Fibroblast of peridontal ligament (primary cell): ENCODE results near the gene EIF3D.
"Not testable (repeated sequence)": the region's sequence is repeated elsewhere in the genome, so short reads cannot be mapped to it uniquely, and the experiment has no call there.

ENCODE experiments used
- DNase-seq: peaks from one replicate; pipeline ENCODE4 v3.0.0-alpha.2; 2010; ENCODE audit errors: extremely low read depth

The EIF3D gene

DNA sequence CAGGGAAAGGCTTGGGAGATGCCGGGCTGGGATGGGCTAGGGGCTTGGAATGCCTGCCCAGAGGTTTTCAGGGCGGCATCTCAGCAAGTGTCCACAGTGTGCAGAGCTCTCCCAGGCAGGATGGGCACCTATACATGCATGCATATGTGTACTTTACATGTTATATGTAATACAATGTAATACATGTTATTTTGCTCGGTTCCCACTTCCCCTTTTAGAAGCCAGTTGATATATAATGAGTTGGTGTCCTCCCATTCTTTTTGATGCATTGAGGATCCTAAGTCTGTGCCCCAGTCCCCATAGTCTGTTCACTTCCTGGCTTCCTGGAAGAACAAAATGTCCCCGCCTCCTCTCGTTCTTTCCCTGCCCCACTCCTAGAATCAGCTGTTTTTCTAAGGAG, 20.1 kb upstream of the EIF3D start:
- no peak for DNase-seq

DNA sequence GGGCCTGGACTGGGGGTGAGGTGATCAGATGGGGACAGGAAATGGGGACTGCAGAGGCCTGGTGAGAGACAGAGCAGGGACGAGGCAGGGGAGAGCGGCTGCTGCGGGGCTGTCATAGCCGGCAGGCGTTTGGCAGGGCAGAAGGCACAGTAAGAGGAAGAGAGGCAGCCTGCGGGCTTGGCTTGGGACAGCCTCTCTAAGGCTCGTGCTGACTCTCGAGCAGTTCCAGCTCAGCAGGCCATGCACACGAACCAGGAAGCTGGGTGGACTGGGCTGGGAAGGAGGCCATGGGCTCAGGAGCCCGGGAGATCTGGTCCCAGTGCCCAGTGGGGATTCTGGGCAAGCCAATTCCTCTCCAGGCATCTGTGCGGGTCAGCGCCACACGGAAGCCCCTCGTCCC, 19.6 kb upstream of the EIF3D start:
- DNase-seq = no peak

DNA sequence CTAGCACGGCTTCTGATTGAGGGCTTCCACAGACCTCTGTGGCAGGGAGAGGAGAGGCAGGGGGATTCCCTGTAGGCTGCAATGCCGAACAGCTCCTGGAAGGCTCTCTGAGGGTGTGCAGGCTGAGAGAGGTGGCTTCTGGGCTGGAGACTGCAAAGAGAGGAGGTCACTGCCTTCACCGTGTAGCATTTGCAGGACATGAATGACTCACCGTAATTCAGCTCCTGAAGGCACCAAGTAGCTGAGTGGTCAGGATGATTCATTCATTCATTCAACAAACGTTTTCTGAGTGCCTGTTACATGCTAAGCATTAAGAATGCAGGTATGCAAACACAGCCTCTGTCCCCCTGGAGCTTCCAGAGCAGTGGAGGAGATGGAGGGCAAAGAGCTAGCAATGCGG, 18.0 kb upstream of the EIF3D start:
- DNase-seq = peak; percentile 45

DNA sequence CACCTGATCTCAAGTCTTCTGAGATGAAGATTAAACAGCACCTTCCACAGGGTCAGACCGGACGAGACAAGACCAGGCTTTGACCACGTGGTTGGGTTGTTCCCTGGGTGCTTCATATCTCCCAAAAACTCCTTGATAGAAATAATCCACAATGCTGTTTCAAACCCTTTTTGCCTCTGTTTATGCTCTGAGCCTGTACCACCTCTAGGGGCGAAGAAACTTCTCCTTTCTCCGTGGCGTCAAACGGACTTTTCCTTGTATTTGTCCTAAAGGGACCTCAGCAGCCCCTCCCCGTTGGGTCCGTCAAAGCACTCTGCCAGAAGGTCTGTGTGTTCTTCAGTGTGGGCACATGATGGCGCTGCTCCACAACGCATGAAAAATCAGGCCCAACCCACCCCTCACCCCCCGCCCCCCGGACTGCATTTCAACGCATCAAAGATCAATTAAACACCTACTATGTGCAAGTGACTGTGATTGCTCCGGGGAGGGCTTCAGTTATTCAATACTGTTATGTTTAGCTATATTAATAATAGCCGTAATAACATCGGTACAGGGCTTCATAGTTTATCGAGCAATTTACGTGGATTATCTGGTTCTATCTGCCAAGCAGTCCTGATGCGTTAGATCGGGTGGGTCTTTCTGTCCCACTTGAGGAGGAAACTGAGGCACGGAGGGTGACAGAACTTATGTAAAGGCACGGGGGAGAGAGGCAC, 17.3 kb upstream of the EIF3D start:
- peak; percentile 54 for DNase-seq

DNA sequence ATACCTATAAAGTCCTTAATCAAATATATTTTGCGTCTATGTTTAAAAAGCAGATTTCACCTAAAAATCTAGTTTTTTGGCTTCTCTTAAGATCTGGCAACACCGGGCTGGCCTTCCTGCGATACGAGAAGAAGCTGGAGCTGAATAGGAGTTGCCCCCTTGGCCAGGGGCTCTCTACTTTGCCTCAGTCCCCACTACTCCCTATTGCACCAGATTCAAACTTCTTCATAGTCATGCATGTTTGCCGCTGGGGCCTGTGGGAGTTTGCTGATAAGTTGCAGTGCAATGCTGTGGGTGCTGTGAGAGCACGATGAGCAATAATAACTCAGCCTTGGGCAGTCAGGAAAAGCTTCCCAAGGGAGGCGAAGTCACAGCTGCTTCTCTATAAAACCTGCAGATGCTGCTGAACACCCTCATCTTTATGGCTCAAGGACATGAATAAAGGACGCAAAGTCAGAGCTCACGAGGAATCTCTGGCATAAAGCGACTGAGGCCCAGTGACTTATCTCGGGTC, 15.2 kb upstream of the EIF3D start:
- peak; percentile 50 for DNase-seq

DNA sequence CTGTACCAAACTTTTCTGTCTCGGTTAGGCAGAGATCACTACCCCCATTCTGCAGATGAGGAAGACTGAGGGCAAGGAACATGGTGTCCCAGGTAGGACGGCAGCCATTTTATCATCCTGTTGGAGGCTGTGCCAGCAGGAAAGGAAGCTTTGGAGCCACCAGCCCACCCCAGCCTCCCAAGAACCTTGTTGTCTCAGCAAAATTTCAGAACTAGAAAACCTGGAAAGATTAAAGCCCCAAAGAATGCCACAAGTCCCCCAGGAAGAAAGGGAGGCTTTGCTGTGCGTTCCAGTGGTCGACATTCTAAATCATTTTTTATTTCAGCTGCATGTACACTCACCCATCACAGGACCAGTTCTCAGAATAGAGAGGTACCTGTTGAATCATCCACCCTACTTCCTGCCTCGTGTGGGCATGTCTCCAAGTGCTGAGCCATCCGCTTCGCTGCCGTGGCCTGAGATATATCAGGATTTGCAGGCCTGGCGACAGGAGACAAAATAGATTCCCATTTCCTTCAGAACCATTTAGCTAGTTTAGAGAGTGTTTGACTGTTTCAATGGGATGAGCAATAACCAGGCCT, 13.0 kb upstream of the EIF3D start:
- peak; percentile 60 for DNase-seq

DNA sequence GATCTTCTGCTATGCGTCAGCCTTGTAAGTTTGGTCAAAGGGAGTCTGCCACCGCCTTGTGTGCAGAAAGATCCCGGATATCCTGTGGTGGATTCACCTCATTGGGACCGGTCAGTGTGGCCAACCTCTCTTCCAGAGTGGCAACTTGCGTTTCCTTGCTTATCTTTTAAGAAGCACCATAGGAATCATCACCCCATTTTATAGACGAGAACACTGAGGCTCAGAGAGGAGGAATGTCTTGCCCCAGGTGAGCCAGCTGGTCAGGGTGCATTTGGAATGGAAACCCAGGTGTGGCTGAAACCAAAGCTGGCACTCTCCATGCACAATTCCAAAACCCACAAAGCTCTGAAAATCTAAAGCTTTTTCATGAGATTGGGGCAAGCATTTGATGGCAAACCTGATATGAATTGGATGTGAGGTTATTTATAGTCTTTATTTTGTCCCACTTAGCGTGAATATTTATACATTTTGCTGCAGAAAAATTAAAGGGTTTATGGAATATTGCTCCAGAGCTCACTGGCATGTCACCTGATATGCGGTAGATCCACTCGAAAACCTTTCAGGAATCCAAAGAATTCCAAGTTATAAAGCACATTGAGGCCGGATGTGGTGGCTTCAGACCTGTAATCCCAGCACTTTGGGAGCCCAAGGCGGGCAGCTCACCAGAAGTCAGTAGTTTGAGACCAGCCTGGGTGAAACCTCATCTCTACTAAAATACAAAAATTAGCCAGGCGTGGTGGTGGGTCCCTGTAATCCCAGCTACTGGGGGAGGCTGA, 12.1 kb upstream of the EIF3D start:
- DNase-seq = no peak

DNA sequence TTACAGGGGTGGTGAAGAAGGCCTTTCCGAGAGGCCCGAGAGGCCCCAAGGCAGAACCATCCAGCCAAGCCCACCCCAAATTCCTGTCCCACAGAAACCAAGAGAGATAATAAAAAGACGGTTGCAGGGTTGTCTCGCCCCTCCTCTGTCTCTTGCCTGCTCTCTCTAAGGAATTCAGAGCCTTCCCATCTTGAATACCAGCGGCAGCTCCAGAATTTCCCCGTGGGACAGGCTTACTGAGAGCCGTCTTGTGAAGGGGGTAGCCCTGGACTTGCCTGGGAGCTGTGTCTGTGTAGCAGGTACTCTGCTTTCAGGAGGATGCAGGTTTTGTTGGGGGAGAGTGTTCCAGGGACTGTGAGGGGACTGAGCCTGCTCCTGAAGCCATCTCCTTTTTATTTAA, 9.6 kb upstream of the EIF3D start:
- no peak for DNase-seq

DNA sequence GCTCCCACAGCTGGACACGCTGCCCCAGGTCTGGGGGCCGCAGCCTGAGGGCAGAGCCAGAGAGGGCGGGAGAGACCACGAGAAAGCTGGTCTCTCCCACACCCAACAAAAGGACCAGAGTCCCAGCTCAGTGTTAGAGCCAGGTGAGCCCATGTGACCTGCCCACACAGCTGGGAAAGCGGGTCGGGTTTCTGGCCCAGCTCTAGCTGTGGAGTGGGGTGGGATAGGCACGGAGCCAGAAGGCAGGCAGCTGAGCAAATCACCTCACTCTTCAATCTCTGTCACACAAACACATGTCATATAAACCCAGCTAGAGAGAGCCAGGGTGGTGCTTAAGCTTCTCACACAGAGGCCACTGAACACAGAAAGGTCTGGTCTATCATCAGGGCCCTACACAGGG, 7.8 kb upstream of the EIF3D start:
- no peak for DNase-seq

DNA sequence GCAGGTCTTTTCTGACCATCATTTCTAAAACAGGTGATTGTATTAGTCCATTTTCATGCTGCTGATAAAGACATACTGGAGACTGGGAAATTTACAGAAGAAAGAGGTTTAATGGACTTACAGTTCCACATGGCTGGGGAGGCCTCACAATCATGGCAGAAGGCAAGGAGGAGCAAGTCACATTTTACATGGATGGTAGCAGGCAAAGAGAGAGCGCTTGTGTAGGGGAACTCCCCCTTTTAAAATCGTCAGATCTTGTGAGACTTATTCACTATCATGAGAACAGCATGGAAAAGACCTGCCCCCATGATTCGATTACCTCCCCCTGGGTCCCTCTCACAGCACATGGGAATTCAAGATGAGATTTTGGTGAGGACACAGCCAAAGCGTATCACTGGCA, 4.4 kb upstream of the EIF3D start:
- DNase-seq = not testable (repeated sequence)

DNA sequence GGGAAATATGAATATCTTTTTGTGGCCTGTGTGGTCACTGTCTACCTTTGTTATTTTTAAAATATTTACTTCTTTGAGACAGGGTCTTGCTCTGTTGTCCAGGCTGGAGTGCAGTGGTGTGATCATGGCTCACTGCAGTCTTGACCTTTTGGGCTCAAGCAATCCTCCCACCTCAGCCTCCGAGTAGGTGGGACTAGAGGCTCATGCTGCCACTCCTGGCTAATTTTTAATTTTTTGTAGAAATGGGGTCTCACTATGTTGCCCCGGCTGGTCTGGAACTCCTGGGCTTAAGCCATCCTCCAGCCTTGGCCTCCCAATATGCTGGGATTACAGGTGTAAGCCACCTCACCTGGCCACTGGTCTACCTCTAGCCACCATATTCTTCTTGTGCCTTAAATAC, 3.5 kb upstream of the EIF3D start:
- DNase-seq = no peak

DNA sequence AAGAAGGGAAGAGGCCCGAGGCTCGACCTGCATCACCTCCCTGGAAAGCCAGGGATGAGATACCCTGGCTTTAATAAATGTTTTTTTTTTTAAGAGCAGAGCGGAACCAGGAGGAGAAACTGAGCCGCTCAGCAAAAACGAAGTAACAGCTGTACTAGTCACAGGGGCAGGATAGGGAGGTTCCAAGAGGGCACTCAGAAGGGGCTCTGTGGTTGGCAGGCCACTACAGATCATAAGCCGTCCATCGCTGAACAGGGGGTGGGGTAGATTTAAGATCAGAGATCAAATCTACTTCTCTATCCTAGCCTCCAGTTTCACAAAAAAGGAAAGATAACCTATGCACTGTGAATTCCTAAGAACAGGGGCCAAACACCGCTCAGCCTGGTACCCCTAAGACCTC, 625 bp downstream of the EIF3D start:
- DNase-seq = peak; percentile 29

DNA sequence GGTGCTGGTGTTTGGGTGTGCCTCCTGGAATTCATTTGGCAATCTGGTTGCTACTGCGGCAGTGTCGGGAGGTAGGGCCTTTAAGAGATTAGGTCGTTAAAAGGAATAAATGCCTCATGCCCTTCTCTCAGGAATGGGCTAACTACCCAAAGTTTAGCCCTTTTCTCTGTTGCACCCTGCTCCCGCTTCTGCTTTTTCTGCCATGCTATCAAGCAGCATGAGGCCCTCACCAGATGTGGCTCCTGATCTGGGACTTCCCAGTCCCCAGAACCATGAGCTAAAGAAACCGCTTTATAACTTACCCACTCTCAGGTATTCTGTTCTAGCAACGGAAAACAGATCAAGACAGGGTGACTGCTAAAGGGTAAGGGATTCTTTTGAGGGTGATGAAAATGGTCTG, 6.3 kb downstream of the EIF3D start:
- no peak for DNase-seq

DNA sequence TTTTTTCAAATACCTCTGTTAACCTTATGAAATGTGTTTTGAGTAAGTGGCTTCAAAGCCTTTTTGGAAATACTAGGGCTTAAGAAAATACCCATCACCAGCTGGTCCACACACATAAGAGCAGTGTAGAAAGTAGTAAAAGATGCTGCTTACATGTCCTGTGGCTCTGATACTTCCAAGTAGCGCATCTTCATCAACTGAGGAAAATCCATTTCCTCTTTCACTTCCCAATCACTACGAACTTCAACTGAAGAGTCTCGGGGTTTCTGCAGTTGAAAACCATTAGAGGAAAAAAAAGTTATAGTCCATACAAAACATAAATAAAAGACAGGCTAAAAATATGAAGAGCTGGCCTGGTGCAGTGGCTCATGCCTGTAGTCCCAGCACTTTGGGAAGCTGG, 8.5 kb downstream of the EIF3D start:
- no peak for DNase-seq

DNA sequence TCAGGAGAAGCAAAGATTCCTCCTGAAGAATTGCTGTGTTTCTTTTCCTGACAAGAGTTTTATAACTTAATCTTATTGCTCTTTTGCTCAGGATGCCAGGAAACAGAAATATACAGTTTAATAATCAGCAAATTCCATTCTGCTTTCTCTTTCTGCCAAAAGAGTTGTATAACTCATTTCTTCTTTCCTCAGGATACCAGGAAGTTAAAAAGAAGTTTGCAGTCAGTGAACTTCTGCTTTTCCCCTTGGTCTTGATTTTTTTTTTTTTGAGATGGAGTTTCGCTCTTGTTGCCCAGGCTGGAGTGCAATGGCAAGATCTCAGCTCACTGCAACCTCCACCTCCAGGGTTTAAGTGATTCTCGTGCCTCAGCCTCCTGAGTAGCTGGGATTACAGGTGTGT, 9.1 kb downstream of the EIF3D start:
- not testable (repeated sequence) for DNase-seq

DNA sequence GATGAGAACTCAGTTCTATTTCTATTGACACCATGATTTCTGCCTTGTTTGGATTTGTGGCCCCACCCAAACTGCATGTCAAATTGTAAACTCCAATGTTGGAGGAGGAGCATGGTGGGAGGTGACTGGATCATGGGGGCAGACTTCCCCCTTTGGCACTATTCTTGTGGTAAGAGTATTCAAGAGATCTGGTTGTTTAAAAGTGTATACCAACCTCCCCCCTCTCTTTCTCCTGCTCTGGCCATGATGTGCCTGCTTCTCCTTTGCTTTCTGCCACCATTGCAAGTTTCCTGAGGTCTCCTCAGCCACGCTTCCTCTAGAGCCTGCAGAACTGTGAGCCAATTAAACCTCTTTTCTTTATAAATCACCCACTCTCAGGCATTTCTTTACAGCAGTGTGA, 14.2 kb downstream of the EIF3D start:
- DNase-seq = no peak

DNA sequence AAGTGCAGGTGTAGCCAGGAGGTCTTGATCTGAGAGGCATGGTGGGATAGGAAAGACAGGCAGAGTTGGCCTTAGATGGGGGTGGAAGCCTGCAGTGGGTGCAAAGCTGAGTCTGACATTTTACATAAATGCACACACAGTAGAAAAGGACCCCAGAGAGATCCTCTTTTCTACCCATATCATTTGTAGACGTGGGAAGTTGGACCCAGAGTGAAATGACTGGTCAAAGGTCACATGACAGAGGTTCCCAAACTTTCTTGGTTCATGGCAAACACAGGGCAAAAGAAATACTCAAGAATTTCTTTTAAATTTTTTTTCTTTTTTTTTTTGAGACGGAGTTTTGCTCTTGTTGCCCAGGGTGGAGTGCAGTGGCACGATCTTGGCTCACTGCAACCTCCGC, 16.0 kb downstream of the EIF3D start:
- DNase-seq = no peak

DNA sequence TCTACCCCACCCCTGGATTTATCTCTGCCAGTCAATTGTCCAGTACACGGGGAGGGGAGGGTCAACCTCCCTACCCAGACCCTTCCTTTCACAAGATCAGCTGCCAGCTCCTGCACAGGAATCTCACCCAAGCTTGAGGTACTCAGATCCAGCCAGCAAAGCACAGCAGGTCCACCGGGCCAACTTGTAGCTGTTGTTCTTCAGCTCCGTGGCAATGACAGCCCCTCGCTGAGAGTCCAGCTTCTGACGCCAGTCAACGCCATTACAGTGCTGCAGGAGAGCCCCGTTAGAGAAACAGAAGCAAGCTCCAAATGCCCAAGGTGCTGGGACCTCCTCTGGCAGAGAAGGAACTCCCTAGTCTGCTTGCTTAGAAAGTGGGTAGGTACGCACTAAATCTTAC, 16.6 kb downstream of the EIF3D start:
- DNase-seq = no peak

DNA sequence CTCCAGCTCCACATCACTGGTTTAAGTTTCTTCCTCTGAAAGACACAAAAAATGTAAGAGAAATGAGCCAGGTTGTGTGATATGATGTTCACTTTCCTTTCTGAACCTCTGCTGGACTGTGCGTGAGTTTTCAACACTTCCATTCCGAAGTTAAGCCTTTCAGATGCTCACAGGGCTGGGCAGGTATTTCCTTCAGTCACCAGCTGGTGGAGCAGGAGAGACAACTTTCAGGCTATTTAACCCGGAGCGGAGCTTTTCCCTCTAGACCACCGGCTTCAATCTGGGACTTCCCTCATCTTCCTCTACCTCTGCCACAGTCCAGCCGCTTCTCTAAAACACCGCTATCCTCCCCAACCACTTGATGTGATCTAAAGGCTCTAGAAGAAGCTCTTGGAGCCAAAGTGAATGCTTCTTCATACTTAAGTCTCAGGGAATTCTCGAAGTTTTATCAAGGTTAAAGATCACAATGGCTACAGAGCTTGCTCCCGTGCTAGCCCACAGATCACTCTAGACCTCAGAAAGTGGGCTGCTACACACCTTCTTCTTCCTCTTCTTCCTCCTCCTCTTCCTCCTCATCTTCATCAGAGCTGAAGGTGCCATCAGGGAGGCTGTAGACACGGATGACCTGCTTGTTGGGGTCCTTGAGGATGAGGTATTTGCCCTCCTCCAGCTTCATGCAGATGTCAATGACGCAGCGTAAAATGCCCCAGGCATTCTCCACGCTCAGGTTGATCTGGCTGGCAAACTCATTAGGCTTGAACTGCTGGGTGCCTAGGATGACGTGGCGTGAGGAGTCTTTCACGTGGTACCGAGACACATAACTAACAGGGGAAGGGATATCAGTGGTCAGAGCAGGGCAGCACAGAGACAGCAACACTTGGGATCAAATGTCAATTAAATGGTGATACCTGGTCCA, 17.7 kb downstream of the EIF3D start:
- peak; percentile 54 for DNase-seq

DNA sequence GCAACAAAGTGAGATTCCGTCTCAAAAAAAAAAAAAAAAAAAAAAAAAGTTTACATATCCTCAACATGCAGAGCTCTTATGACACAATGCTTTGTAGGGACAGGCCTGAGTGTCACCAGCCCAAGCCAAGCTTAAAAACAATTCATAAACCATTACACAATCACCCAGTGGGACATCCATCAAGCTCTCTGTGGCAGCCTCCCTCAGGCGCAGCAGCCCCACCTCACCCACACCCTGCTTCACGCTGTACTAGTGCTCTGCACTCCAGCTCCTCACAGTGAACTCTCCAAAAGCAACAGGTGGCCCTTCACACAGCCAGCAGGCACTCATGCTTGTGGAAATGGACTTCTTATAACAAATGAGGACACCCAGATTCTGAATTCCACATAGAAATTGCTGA, 18.6 kb downstream of the EIF3D start:
- DNase-seq = no peak

DNA sequence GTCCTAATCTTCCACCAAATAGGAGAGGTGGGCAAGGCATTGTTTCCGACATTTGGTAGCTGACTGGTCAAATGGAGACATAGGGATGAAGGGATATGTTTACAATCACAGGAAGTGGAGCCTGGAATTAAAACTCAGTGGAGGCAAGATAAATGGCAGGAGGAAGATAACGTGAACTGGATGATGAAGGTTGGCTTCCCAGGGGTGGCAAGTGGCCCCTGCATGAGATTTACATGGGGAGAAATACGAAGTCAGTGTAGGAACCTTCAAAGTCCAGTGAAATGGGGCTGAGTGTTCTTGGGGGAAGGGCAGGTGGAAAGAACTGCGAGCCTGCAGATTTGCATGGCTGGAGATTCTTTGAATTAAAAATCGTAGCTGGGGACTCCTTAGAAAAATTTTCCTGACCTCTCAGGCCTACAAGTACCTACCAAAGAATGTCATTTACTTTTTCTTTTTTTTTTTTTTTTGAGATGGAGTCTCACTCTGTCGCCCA, 21.4 kb downstream of the EIF3D start:
- DNase-seq = no peak
